Pancreas (tissue), 10 donors: ENCODE measurements around the gene BBIP1. TPM values are rescaled to one million over a fixed set of nuclear protein-coding genes. Genes with fewer than 3 reads are reported as not detected.

Experiments used
- ATAC-seq, 4 donors: fragments of 200-7000 bp; cut with Tn5 transposase; one replicate each; pipeline versions ENCODE4 v1.8.0 to v1.9.1; 2020; ENCODE audit warnings: mild to moderate bottlenecking in 4 of 4, moderate library complexity in 4 of 4
- DNase-seq, 6 donors: peaks; one replicate each; pipeline ENCODE4 v3.0.0-alpha.2; 2020
- FAIRE-seq: peaks from 2 replicates; lab custom pipeline; 2012; peaks lifted over from hg19 to GRCh38; lab: Jason Lieb, UNC
- H3K27ac ChIP-seq, 4 donors: fragments of 200-600 bp; sonication (generic); 1 replicate in 3 of 4; 2 replicates in 1 of 4; pipeline versions ENCODE4 v1.5.0 to v1.8.0; 2020
- H3K27me3 ChIP-seq, 4 donors: fragments of 200-600 bp; one replicate each; pipeline ENCODE4 v1.8.0; 2021
- H3K36me3 ChIP-seq, 3 donors: fragments of 200-600 bp; sonication (generic) in 1 of 3; one replicate each; pipeline versions ENCODE4 v1.5.0 to v1.8.0; 2020 to 2021
- H3K4me1 ChIP-seq, 3 donors: fragments of 200-600 bp; one replicate each; pipeline ENCODE4 v1.8.0; 2021
- H3K4me3 ChIP-seq, 4 donors: fragments of 200-600 bp; sonication (generic) in 2 of 4; one replicate each; pipeline versions ENCODE4 v1.5.0 to v1.8.0; 2020 to 2021
- H3K9me3 ChIP-seq, 4 donors: fragments of 200-600 bp; one replicate each; pipeline ENCODE4 v1.8.0; 2021
- WGBS, 2 donors: extraction: QIAGEN DNeasy Blood & Tissue Kit; methylation state at CpG; one replicate each; pipeline ENCODE4 v1.1.7; 2013; 5-methylcytosine and 5-hydroxymethylcytosine counted together
- intact Hi-C, 3 donors: fragments of 100-400 bp; cut with DNase I; formaldehyde crosslinking; loops; one replicate each; pipeline versions ENCODE4 v1.11.1 to v1.14.2; 2022
- polyA plus RNA-seq, 2 donors: library from polyadenylated mRNA; stranded (reverse); fragments of 200-250 nt; gene quantifications; one replicate each; pipeline ENCODE4 v1.2.3, GENCODE V29; 2013
- total RNA-seq, 6 donors: library from RNA; stranded (reverse); fragmentation: NEBNext Ultra II Directional in 4 of 6; extraction: Animal tissue kit (Norgen Biotek cat#: 25700) in 4 of 6; gene quantifications; one replicate each; pipeline versions ENCODE4 v1.2.1 to v1.2.4, GENCODE V29; 2021 to 2023
- TF ChIP-seq, protein P1 (sequence below), 4 donors: fragments of 200-600 bp; sonication (generic) in 3 of 4; IDR thresholded peaks; one replicate each; pipeline versions ENCODE4 v1.5.0 to v1.8.0; 2021; ENCODE audit warnings: antibody characterized with exemption in 4 of 4
- donor health status: healthy with polysubstance abuse.
- donor health status: DM: no; HTN: no; CAD: no; lungs with moderate emphysema.
- donor health status: DM: no; HTN: no; CAD: no.
- donor health status: control.
- donor health status: control.
- donor health status: Bipolar disorder and iron deficiency.
- donor health status: DM: yes; HTN: yes; CAD: no.
- donor health status: DM: no; HTN: no; CAD: no.
- donor health status: DM: no; HTN: no; CAD: no.
- donor health status: DM: yes; HTN: yes; CAD: no.

BBIP1 gene, protein sequence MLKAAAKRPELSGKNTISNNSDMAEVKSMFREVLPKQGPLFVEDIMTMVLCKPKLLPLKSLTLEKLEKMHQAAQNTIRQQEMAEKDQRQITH
- 10 to 100 TPM in 1 of 6 donors, 1 to 10 TPM in 5; 4.2 to 12.4 (median 6.8) TPM for total RNA-seq
- 10 to 100 TPM; 15.0 to 21.1 TPM for polyA plus RNA-seq

DNA sequence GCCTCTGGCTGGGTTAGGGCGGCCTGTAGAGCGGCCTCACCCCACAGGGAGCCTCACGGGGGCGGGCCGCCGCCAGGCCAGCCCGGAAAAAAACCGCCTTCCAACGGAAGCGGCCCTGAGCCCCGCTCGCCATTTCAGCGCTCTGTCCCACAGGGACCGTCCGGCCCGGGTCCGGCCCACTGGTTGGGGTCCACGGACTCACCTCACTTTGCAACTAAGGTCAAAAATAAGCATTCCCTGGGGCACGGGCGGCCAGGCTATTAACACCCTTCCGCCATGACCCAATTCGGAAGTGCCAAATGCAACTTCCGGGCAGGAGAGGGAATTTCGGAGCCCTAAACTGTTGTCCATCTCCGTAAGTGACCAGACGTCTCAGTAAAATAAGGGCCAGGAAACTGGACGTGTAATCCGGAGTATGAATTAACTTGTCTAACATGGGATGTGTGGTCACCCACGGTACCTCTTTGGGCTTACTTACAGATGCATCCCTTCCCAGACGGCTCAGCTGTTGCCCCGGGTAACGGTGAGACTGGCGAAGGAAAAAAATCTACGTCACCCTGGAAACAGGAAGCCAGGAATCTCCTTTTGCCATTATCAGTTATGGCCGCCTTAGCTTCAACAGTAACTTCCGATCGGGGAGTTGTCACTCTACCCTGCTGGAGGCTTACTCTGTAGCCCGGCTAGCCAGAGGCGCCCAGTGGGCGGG is at the start of gene BBIP1:
TSS of gene BBIP1 (minus strand) at position 538 of the 706 bp plus-strand sequence. CDS start 1,023 bp downstream, outside the sequence.
- H3K36me3 ChIP-seq = no peaks in the 10 kb centered on the region
- DNase-seq (peak in 1 of 6 donors; percentile 93), ATAC-seq (peak; percentile 85 to 92 (median 86)), FAIRE-seq (peak; percentile 97)
- no peaks in the 10 kb centered on the region for H3K9me3 ChIP-seq
- peaks cover 11 to 59% (median 44%) of the 10 kb centered on the region in 3 donors for H3K4me1 ChIP-seq
- no peaks in the 10 kb centered on the region for H3K27me3 ChIP-seq
- WGBS, 2 donors = 0% methylated on average over 40 of the region's 40 CpGs
- intact Hi-C loops = no loop called here
- TF ChIP-seq, protein P1, sequence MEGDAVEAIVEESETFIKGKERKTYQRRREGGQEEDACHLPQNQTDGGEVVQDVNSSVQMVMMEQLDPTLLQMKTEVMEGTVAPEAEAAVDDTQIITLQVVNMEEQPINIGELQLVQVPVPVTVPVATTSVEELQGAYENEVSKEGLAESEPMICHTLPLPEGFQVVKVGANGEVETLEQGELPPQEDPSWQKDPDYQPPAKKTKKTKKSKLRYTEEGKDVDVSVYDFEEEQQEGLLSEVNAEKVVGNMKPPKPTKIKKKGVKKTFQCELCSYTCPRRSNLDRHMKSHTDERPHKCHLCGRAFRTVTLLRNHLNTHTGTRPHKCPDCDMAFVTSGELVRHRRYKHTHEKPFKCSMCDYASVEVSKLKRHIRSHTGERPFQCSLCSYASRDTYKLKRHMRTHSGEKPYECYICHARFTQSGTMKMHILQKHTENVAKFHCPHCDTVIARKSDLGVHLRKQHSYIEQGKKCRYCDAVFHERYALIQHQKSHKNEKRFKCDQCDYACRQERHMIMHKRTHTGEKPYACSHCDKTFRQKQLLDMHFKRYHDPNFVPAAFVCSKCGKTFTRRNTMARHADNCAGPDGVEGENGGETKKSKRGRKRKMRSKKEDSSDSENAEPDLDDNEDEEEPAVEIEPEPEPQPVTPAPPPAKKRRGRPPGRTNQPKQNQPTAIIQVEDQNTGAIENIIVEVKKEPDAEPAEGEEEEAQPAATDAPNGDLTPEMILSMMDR (IDR thresholded peaks at IDR 0.05) = no peak
- peak within 1 kb of the TSS; percentile 47 to 76 (median 68) for H3K4me3 ChIP-seq
- peak within 1 kb of the TSS; percentile 98 to 100 (median 99) for H3K27ac ChIP-seq

- WGBS, 2 donors = 0% methylated on average over 1 of the region's 1 CpG
Measured at GRCh38 chr10:110967645-110968044, 48.7 kb upstream of the BBIP1 start.

DNA sequence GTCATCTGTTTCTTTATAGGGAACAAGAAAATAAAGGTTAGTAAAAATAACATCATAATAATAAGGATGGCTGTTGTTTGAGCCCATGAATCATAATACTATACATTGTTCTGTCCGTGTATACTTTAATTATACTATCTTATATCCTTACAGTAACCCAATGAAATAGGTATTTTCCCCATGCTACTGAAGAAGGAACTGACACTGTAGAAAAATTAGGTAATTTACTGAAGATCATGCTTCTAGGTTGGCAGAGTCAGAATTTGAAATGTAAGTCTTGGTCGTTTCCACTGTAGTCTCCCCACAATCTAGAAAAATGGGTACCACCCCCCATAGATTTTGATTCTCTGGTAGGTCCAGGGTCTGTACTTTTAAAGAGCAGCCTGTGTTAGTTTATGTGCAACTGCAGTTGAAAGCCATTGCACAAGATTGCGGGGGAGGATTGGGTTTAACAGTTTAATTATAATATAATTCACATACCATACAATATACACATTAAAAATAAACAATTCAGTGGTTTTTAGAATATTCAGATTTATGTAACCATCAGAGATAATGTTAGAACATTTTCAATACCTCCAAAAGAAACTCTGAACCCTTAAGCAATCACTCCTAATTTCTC is 48.1 kb upstream of the BBIP1 start:
- ATAC-seq = no peak
- TF ChIP-seq, protein P1 (IDR thresholded peaks at IDR 0.05) = no peak
- no peak overlapping the region for H3K27ac ChIP-seq
- no peak overlapping the region for H3K4me3 ChIP-seq
- H3K27me3 ChIP-seq = no peaks in the 10 kb centered on the region
- 77 to 81% methylated on average over 3 of the region's 3 CpGs for WGBS, 2 donors
- FAIRE-seq = no peak
- no peaks in the 10 kb centered on the region for H3K9me3 ChIP-seq
- H3K36me3 ChIP-seq = no peaks in the 10 kb centered on the region
- no peak for DNase-seq
- peaks cover 4 to 24% (median 22%) of the 10 kb centered on the region in 3 donors for H3K4me1 ChIP-seq
- intact Hi-C loops = no loop called here

More at GRCh38 chr10:110967645-110968044, 48.7 kb upstream of the BBIP1 start:
- Histone ChIP-seq H3K4me1 (peaks cover 9 to 26% (median 22%) of the 10 kb centered on the region in 3 donors), H3K4me3 (no peak overlapping the region), H3K27me3 (no peaks in the 10 kb centered on the region), H3K9me3 (no peaks in the 10 kb centered on the region), H3K27ac (no peak overlapping the region), H3K36me3 (no peaks in the 10 kb centered on the region)
- TF ChIP-seq, protein P1 (IDR thresholded peaks at IDR 0.05) = no peak
- no peak for ATAC-seq
- no peak for FAIRE-seq
- DNase-seq = no peak
- intact Hi-C loops = no loop called here

DNA sequence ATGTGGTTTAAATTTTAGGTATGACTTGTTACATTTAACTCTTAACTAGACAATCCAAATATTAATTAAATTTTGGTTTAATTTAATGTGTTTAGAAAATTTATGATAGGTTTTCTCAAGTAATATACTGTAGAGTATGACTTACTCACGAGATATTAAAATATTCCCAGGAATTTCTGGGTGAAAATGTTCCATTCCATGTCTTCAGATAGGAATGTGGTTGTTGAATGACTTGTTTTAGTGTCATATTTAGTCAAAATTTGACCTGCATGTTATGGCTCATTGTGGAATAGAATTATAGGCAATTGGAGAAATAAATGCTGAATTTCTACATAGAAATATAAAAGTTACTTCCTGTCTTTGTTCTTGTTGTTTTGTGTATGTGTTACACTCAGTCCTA is 47.2 kb upstream of the BBIP1 start:
- H3K4me1 ChIP-seq = peaks cover 7 to 25% (median 20%) of the 10 kb centered on the region in 3 donors
- TF ChIP-seq, protein P1 (IDR thresholded peaks at IDR 0.05) = no peak
- no peak for FAIRE-seq

More for the DNA sequence above, 47.2 kb upstream of the BBIP1 start:
- DNase-seq = no peak
- no peaks in the 10 kb centered on the region for H3K36me3 ChIP-seq
- intact Hi-C loops = no loop called here
- H3K9me3 ChIP-seq = no peaks in the 10 kb centered on the region
- no peak overlapping the region for H3K4me3 ChIP-seq
- ATAC-seq = no peak
- no peaks in the 10 kb centered on the region for H3K27me3 ChIP-seq
- no peak overlapping the region for H3K27ac ChIP-seq
- 94 to 98% methylated on average over 1 of the region's 1 CpG for WGBS, 2 donors
